NOMO-1 treated with DMSO at 0.1 percent for 48 hours (cell line): Measurements from ENCODE around the gene CDK11B.
A peak's percentile ranks its signal among the peaks of the same experiment; 100 is the strongest.
"Not testable (repeated sequence)": the region's sequence is repeated elsewhere in the genome, so short reads cannot be mapped to it uniquely, and the experiment has no call there.

Experiments
- DNase-seq: peaks from one replicate; lab custom pipeline; 2025; ENCODE audit not compliant: unreplicated experiment; lab: John Stamatoyannopoulos, UW

Gene CDK11B

GRCh38 chr1:1600861-1601563, 57.8 kb downstream of the CDK11B start:
- no peak for DNase-seq

- DNase-seq = no peak
Observed at GRCh38 chr1:1599935-1600860, 58.6 kb downstream of the CDK11B start, which contains the start of gene FNDC10. TSS of gene FNDC10 (minus strand) at chr1:1600135. CDS start at chr1:1600015, 120 bp downstream.

- DNase-seq = peak; percentile 49
Observed at GRCh38 chr1:1599030-1599934, 59.5 kb downstream of the CDK11B start.

GRCh38 chr1:1598720-1599029, 60.1 kb downstream of the CDK11B start:
- DNase-seq = no peak

GRCh38 chr1:1598051-1598719, 60.6 kb downstream of the CDK11B start:
- DNase-seq = no peak

GRCh38 chr1:1597275-1597930, 61.4 kb downstream of the CDK11B start:
- DNase-seq = peak; percentile 32

- DNase-seq = no peak
Observed at GRCh38 chr1:1596493-1597274, 62.1 kb downstream of the CDK11B start.

- not testable (repeated sequence) for DNase-seq
Observed at GRCh38 chr1:1595341-1595740, 63.5 kb downstream of the CDK11B start.

- DNase-seq = no peak
Observed at GRCh38 chr1:1594602-1595260, 64.1 kb downstream of the CDK11B start.

GRCh38 chr1:1593834-1594601, 64.8 kb downstream of the CDK11B start:
- DNase-seq = no peak

- no peak for DNase-seq
Observed at GRCh38 chr1:1591452-1591851, 67.4 kb downstream of the CDK11B start.
